ENCODE measurements around the gene HRCT1.

Gene HRCT1

GRCh38 chr9:35904338-35904737 is 1.7 kb upstream of the HRCT1 start:
- in situ Hi-C loops (cut with MboI; ENCODE audit: low sequenced_read_pairs, unreplicated experiment), result no loop called here
- no peak for TF ChIP-seq CTCF (IDR thresholded peaks at IDR 0.05; ENCODE audit: borderline replicate concordance, control extremely low read depth, extremely low read depth, insufficient read depth, missing control alignments)
- no peak for DNase-seq (ENCODE audit: low spot score)

GRCh38 chr9:35905051-35905781 is 786 bp upstream of the HRCT1 start:
- TF ChIP-seq CTCF (IDR thresholded peaks at IDR 0.05; ENCODE audit: borderline replicate concordance, control extremely low read depth, extremely low read depth, insufficient read depth, missing control alignments), result no peak
- in situ Hi-C loops (cut with MboI; ENCODE audit: low sequenced_read_pairs, unreplicated experiment), result no loop called here
- no peak for DNase-seq (ENCODE audit: low spot score)

- TF ChIP-seq CTCF (IDR thresholded peaks at IDR 0.05; ENCODE audit: borderline replicate concordance, control extremely low read depth, extremely low read depth, insufficient read depth, missing control alignments), result no peak
- DNase-seq (ENCODE audit: low spot score), result no peak
- in situ Hi-C loops (cut with MboI; ENCODE audit: low sequenced_read_pairs, unreplicated experiment), result no loop called here
These were observed 1.1 kb downstream of the HRCT1 start for GRCh38 chr9:35906923-35907699.

- no peak for DNase-seq (ENCODE audit: low spot score)
- in situ Hi-C loops (cut with MboI; ENCODE audit: low sequenced_read_pairs, unreplicated experiment), result no loop called here
- TF ChIP-seq CTCF (IDR thresholded peaks at IDR 0.05; ENCODE audit: borderline replicate concordance, control extremely low read depth, extremely low read depth, insufficient read depth, missing control alignments), result no peak
These were observed 1.9 kb downstream of the HRCT1 start for GRCh38 chr9:35907711-35908503.

- no peak for DNase-seq (ENCODE audit: low spot score)
- in situ Hi-C loops (cut with MboI; ENCODE audit: low sequenced_read_pairs, unreplicated experiment), result no loop called here
- TF ChIP-seq CTCF (IDR thresholded peaks at IDR 0.05; ENCODE audit: borderline replicate concordance, control extremely low read depth, extremely low read depth, insufficient read depth, missing control alignments), result no peak
These were observed 2.6 kb downstream of the HRCT1 start for GRCh38 chr9:35908504-35909125.

GRCh38 chr9:35909274-35909673 is 3.3 kb downstream of the HRCT1 start, which contains the start of gene SPAAR:
SPAAR (plus strand) TSS chr9:35909490; CDS start chr9:35910464, 974 bp downstream.
- in situ Hi-C loops (cut with MboI; ENCODE audit: low sequenced_read_pairs, unreplicated experiment), result no loop called here
- TF ChIP-seq CTCF (IDR thresholded peaks at IDR 0.05; ENCODE audit: borderline replicate concordance, control extremely low read depth, extremely low read depth, insufficient read depth, missing control alignments), result no peak
- no peak for DNase-seq (ENCODE audit: low spot score)
